Activated CD8-positive, alpha-beta T cell treated with anti-CD3 and anti-CD28 coated beads for 36 hours (primary cell): ENCODE data around the gene VRTN. TPM values are rescaled to one million over a fixed set of nuclear protein-coding genes. Genes with fewer than 3 reads are reported as not detected.

Source experiments
- ATAC-seq: fragments of 200-7000 bp; cut with Tn5 transposase; one replicate; pipeline ENCODE4 v1.10.0; 2021; ENCODE audit warnings: mild to moderate bottlenecking, moderate library complexity
- CTCF ChIA-PET: fragments of 350-600 bp; sonication (Branson Sonifier 250); formaldehyde crosslinking; loops from one replicate; lab custom pipeline; 2021; ENCODE audit warnings: antibody characterized with exemption; lab: Charles Lee
- POLR2A ChIA-PET: fragments of 350-600 bp; sonication (Branson Sonifier 250); formaldehyde crosslinking; loops from one replicate; lab custom pipeline; 2021; ENCODE audit warnings: antibody characterized with exemption; lab: Charles Lee
- DNase-seq: peaks from one replicate; pipeline ENCODE4 v3.0.0-alpha.2; 2020
- H3K27ac Mint-ChIP-seq: one replicate; pipeline ENCODE4 v1.8.0; 2021; ENCODE audit warnings: mild to moderate bottlenecking, mixed read lengths
- H3K27me3 Mint-ChIP-seq: one replicate; pipeline ENCODE4 v1.8.0; 2021; ENCODE audit warnings: mixed read lengths
- H3K36me3 Mint-ChIP-seq: one replicate; pipeline ENCODE4 v1.8.0; 2021; ENCODE audit warnings: low read depth, mixed read lengths
- H3K4me1 Mint-ChIP-seq: one replicate; pipeline ENCODE4 v1.8.0; 2021; ENCODE audit warnings: low read depth, mixed read lengths
- H3K4me3 Mint-ChIP-seq: one replicate; pipeline ENCODE4 v1.8.0; 2021; ENCODE audit warnings: mild to moderate bottlenecking, moderate library complexity, mixed read lengths
- H3K9me3 Mint-ChIP-seq: one replicate; pipeline ENCODE4 v1.8.0; 2021; ENCODE audit warnings: mixed read lengths
- CTCF ChIP-seq: fragments of 200-600 bp; IDR thresholded peaks from one replicate; pipeline ENCODE4 v1.8.0; 2022; ENCODE audit warnings: antibody characterized with exemption, mild to moderate bottlenecking
- intact Hi-C: fragments of 100-400 bp; cut with micrococcal nuclease; formaldehyde crosslinking; loops from one replicate; pipeline ENCODE4 v1.10.0; 2022
- total RNA-seq, 2 experiments: library from RNA; stranded (reverse); gene quantifications; one replicate each; pipeline ENCODE4 v1.2.3, GENCODE V29; 2021

The VRTN gene
- total RNA-seq, 2 experiments from 2014 or later, result not detected

GRCh38 chr14:74349757-74350156, 1.5 kb downstream of the VRTN start:
- TF ChIP-seq CTCF, result no peak
- POLR2A ChIA-PET, result no interaction called here
- Mint-ChIP-seq H3K36me3 (no peaks in the 10 kb centered on the region), H3K4me1 (no peaks in the 10 kb centered on the region), H3K27me3 (peaks cover 3% of the 10 kb centered on the region), H3K4me3 (no peak overlapping the region), H3K9me3 (no peaks in the 10 kb centered on the region), H3K27ac (no peak overlapping the region)
- CTCF ChIA-PET, result interaction anchor here (1.6 kb wide), 1 partner anchor 14 kb away, joined by 3 read pairs; no protein-coding TSS in a partner anchor
- DNase-seq, result no peak
- intact Hi-C loops, result no loop called here
- ATAC-seq, result no peak

DNA sequence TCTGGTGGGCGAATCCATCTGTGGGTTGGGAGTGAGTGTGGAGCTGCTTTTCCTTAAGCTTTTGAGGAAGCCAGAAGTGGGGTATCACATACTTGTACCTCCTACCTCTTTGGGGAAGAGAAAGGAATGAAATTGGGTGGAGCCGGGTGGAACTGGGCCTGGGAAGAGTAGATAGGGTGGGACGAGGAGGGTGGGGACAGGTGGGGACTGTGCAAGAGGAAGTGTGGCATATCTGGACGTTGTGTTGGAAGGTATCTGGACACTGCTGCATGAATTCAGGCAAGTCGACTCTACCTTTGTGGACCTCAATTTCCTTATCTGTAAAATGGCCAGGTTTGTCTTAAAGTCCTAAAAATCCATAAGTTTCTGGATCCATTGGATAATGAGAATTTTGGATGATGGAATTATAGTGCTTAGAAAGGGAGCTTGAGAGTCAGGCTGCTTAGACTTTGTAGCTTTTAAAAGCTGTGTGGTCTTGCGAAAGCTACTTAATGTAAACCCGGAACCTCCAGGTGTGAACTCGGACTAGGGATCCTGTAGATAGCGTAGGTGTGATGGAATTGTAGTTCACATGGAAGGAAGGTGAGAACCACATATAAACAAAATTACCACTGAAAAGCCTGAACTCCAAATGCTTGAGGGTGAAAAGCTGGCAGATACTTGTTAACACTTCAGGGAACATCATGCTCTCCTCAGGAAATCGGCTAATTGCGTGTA, 2.1 kb downstream of the VRTN start:
- Mint-ChIP-seq H3K27me3 (peaks cover 3% of the 10 kb centered on the region), H3K4me3 (no peak overlapping the region), H3K27ac (no peak overlapping the region), H3K4me1 (no peaks in the 10 kb centered on the region), H3K9me3 (no peaks in the 10 kb centered on the region), H3K36me3 (no peaks in the 10 kb centered on the region)
- ChIA-PET CTCF (interaction anchor here (1.6 kb wide), 1 partner anchor 13 kb away, joined by 3 read pairs; no protein-coding TSS in a partner anchor), POLR2A (no interaction called here)
- ATAC-seq (no peak), DNase-seq (no peak)
- TF ChIP-seq CTCF, result no peak
- intact Hi-C loops, result no loop called here

GRCh38 chr14:74350928-74351323, 2.7 kb downstream of the VRTN start:
- H3K36me3 Mint-ChIP-seq, result no peaks in the 10 kb centered on the region

GRCh38 chr14:74356892-74357575, 8.8 kb downstream of the VRTN start:
- Mint-ChIP-seq H3K27ac (no peak overlapping the region), H3K9me3 (no peaks in the 10 kb centered on the region), H3K4me3 (no peak overlapping the region), H3K36me3 (no peaks in the 10 kb centered on the region), H3K4me1 (no peaks in the 10 kb centered on the region), H3K27me3 (peaks cover 3% of the 10 kb centered on the region)
- POLR2A ChIA-PET, result no interaction called here
- intact Hi-C loops, result no loop called here
- no peak for DNase-seq
- CTCF ChIA-PET, result no interaction called here
- TF ChIP-seq CTCF, result no peak
- ATAC-seq, result no peak

More at GRCh38 chr14:74350928-74351323, 2.7 kb downstream of the VRTN start:
- TF ChIP-seq CTCF, result no peak
- intact Hi-C loops, result no loop called here
- no peak overlapping the region for H3K4me3 Mint-ChIP-seq
- CTCF ChIA-PET, result interaction anchor here (1.6 kb wide), 1 partner anchor 12 kb away, joined by 3 read pairs; no protein-coding TSS in a partner anchor
- ATAC-seq (no peak), DNase-seq (no peak)
- H3K9me3 Mint-ChIP-seq, result no peaks in the 10 kb centered on the region
- no peaks in the 10 kb centered on the region for H3K4me1 Mint-ChIP-seq
- H3K27me3 Mint-ChIP-seq, result peaks cover 3% of the 10 kb centered on the region
- POLR2A ChIA-PET, result no interaction called here
- no peak overlapping the region for H3K27ac Mint-ChIP-seq

- POLR2A ChIA-PET, result no interaction called here
- Mint-ChIP-seq H3K36me3 (no peaks in the 10 kb centered on the region), H3K27me3 (peaks cover 3% of the 10 kb centered on the region), H3K9me3 (no peaks in the 10 kb centered on the region), H3K4me1 (no peaks in the 10 kb centered on the region), H3K4me3 (no peak overlapping the region), H3K27ac (no peak overlapping the region)
- ATAC-seq (no peak), DNase-seq (no peak)
- CTCF ChIA-PET, result no interaction called here
- TF ChIP-seq CTCF, result no peak
- intact Hi-C loops, result no loop called here
These were observed 9.3 kb downstream of the VRTN start for GRCh38 chr14:74357585-74357984.
